NCI-H748 (cell line): Measurements from ENCODE around the gene ZNF474.

ENCODE experiments used
- DNase-seq: peaks from one replicate; lab custom pipeline; 2025; ENCODE audit not compliant: unreplicated experiment; lab: John Stamatoyannopoulos, UW

The ZNF474 gene

GRCh38 chr5:122180146-122180712 lies 50.9 kb downstream of the ZNF474 start:
- no peak for DNase-seq

DNA sequence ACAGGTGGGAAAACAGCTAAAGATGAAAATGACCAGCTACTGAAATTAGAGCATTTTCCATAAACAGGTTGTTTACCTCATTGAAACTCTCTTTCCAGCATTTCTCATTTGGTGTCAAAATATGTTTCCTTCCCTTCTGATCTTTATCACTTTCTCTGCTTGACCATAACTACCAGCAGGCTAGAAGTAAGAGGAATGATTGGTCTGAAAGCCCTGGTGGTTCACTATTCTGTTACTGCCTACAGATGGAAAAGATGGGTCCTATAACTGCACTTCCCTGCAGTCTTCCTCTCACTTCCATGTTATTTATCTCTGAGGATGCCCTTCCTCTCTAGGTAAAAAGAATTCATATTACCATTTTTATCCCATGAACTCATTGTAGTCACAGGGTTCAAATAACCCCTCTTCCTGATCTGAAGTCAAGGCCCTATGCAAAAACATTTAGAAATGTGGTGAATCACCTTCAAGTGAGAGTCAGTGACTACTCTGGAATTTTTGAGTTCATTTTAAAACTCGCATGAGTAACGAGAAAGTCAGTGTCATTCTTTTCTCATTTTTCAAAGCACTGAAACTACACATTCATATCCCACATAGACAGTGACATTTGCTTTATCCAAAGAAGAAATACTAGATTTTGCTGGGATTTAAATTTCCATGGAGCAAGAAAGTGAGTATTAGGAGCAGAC lies 51.7 kb downstream of the ZNF474 start:
- no peak for DNase-seq

DNA sequence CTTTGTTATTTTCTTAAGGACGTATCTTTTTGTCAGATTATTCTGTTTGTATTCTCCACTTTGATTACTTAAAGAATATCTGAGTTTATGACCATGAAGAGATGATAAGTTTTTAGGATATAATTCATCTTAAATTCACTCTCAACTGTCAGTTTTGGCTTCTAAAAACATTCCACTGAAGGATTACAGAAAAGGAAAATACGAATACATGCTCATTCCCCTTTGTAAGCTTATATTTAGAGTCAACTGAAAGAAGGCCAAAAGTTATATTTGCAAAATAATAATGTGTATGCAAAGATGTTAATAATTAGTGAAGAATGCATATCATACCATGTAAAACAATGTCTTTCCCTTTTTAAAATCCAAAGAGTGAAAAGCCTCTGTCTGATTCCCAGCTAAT lies 52.5 kb downstream of the ZNF474 start:
- DNase-seq: no peak

GRCh38 chr5:122182491-122182921 lies 53.2 kb downstream of the ZNF474 start:
- DNase-seq: peak; percentile 16

GRCh38 chr5:122183098-122183787 lies 53.9 kb downstream of the ZNF474 start:
- no peak for DNase-seq

DNA sequence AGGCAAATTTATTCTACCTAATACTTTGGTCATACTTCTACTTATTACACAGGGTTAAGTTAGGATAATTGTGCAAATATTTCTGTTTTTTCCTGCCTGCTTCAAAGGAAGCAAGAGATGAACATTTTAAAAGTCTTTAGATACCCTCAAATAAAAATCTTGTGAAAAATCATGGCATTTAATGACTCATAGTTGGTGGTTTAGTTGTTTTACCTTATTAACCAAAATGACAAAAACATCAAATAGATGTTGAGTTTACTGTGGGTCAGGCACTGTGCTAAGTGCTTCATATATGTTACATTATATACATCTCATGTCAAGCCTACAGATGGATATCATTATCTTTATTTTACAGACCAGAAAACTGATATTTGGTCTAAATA lies 54.4 kb downstream of the ZNF474 start:
- DNase-seq: no peak

DNA sequence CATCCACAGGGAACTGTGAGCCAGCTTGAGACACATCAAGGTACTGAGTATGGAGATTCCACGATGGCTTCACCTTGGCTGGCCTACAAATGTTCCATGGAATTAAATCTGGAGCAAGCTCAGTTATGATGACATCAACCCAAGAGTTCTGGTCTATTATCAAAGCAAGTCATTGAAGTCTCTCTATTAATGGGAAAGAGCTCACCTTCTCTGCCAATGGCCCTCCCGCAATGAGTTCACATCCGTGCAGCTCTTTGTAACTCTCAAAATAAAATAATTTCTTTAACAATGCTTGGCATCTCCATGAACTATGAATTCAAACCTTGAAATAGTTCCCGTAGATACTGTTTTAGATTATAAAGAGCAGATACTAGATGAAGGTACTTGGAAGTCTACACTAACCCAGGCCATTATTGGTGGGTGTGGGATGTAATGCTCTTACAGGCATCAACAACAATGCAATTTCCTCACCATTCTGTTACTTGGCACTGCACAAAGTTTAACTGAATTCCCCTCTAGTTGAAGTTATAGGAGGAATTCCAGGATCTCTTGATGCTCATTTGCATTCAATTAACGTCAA lies 55.4 kb downstream of the ZNF474 start:
- DNase-seq: no peak

GRCh38 chr5:122187426-122187825 lies 58.1 kb downstream of the ZNF474 start:
- no peak for DNase-seq

DNA sequence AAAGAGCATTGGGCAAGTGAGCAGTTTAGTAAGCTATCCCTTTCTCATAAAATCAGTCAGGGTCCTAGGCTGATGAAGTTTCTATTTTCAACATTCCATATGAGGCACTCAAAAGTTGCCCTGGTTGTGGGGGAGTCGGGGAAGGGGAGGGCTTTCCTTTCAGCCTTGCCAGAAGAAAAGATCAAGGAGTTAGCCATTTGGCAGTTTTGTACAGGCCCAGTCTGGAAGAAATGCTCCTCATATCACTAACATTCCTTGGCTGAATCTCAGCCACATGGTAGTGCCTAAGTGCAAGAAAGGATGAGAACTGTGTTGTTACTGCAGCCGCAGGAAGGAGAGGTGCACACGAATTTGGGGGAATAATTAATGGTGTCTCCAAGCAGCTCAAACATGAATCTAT lies 60.8 kb downstream of the ZNF474 start:
- no peak for DNase-seq

DNA sequence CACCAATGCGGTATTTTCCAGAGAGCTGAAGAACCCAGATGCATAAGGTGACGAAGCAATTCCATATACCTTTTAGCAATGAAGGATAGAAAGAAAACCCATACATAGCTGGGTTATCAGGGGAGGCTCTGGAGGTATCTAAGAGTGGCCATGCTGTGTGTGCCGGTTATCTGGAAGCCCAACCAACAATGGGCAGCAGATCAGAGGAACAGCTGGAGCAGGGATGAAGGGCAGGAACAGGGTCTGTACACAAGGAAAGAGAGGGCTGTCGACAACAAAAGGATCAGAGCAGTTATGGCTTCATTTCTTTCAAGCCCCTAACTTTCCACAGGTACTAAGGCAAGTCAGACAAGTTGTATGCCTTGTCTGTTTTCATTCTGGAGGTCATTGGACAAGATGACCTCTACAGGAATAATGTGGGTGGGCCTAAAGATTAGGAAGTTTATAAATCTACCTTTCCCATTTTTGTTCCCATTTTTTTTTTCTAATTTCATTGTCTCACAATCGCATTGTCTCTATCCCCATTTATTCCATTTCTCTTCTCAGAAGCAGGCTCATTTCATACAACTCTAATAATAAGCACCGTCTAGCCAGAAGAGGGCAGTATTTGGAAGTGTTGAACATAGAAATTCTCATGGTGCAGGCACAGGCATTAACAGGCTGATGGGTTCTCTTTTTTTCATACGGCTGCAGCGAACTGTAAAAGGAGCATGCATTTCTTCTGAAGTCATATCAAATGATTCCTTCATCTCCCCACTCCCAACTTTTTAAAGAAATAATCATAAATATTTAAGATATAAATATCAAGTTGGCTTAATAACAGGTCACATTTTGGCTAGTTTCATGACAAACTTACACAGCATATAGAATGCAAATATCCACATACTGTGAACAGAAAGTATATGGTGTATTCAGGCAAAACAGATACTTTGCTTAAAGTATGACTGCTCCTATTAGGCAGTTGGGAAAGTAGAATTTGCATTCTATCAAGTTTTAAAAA lies 63.5 kb downstream of the ZNF474 start:
- DNase-seq: peak; percentile 79

GRCh38 chr5:122195802-122196394 lies 66.6 kb downstream of the ZNF474 start:
- peak; percentile 84 for DNase-seq

DNA sequence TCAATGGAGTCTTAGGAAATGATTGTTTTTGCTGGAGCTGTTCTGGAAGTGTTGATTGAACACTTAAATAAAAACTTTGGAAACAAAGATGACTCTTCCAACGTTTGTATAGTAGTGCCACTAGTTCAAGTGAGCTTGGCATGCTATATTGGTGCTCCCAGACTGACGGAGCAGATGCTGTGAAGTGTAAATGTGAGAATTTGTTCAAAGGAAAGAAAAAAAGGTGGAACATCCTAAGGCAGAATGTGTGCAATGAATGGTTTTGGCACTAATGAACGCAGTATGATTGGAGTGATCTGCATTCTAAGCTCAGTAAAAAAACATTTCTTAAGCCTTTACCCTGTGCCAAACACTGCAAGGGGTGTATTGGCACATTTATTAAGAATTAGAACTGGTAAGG lies 69.8 kb downstream of the ZNF474 start:
- DNase-seq: no peak

- DNase-seq: no peak
These were observed 71.1 kb downstream of the ZNF474 start for GRCh38 chr5:122200450-122200849.

GRCh38 chr5:122200865-122201264 lies 71.5 kb downstream of the ZNF474 start:
- DNase-seq: no peak

- DNase-seq: no peak
These were observed 72.0 kb downstream of the ZNF474 start for GRCh38 chr5:122201365-122201764.

- DNase-seq: no peak
These were observed 73.6 kb downstream of the ZNF474 start for GRCh38 chr5:122202952-122203351.
